HEK293 (cell line): ENCODE results near the gene RRM1.

Experiments
- CTCF ChIA-PET: fragments of 350-600 bp; formaldehyde crosslinking; extraction: SDS; loops from one replicate; lab custom pipeline; 2021; ENCODE audit warnings: antibody characterized with exemption; lab: Yijun Ruan, JAX
- POLR2A ChIA-PET: fragments of 300-600 bp; formaldehyde crosslinking; extraction: SDS; loops from one replicate; lab custom pipeline; 2020; ENCODE audit warnings: antibody characterized with exemption, inconsistent platforms; lab: Yijun Ruan, JAX
- H3K27ac ChIP-seq: fragments of 200-500 bp; sonication (Bioruptor generic); 2 replicates; pipeline ENCODE4 v1.5.1; 2014; ENCODE audit warnings: low read depth, low read length, control low read depth, inconsistent platforms; ENCODE audit errors: extremely low read depth
- H3K36me3 ChIP-seq, 2 experiments: fragments of 200-500 bp in 1 of 2; sonication (Bioruptor generic) in 1 of 2; 1 replicate in 1 of 2; 2 replicates in 1 of 2; pipeline ENCODE4 v1.5.1; 2014 to 2017; ENCODE audit warnings: inconsistent platforms in 2 of 2, low read length in 2 of 2; ENCODE audit not compliant: control insufficient read depth in 2 of 2, insufficient read depth in 1 of 2
- H3K4me1 ChIP-seq: fragments of 200-500 bp; sonication (Bioruptor generic); 2 replicates; pipeline ENCODE4 v1.5.1; 2014; ENCODE audit warnings: mild to moderate bottlenecking, low read length, inconsistent platforms; ENCODE audit not compliant: control insufficient read depth, insufficient read depth
- H3K4me3 ChIP-seq: 2 replicates; pipeline ENCODE4 v1.5.1; 2011; ENCODE audit warnings: low read depth, mild to moderate bottlenecking, control low read depth, low read length, moderate library complexity
- H3K9me3 ChIP-seq: fragments of 200-500 bp; sonication (Bioruptor generic); 2 replicates; pipeline ENCODE4 v1.5.1; 2014; ENCODE audit warnings: low read depth, low read length, inconsistent platforms; ENCODE audit not compliant: control insufficient read depth, insufficient read depth
- CTCF ChIP-seq: fragments of 450-650 bp; formaldehyde crosslinking; IDR thresholded peaks from 2 replicates; pipeline ENCODE4 v1.5.1; 2016; ENCODE audit warnings: missing biosample characterization, missing genetic modification characterization
- GFI1B ChIP-seq: fragments of 450-650 bp; formaldehyde crosslinking; IDR thresholded peaks from 2 replicates; pipeline ENCODE4 v1.5.1; 2016; ENCODE audit warnings: missing biosample characterization, missing genetic modification characterization
- GLIS1 ChIP-seq: fragments of 450-650 bp; formaldehyde crosslinking; IDR thresholded peaks from 2 replicates; pipeline ENCODE4 v1.5.1; 2016; ENCODE audit warnings: missing biosample characterization, missing genetic modification characterization
- IKZF3 ChIP-seq: fragments of 450-650 bp; IDR thresholded peaks from 2 replicates; pipeline ENCODE4 v1.5.0; 2018; ENCODE audit warnings: missing biosample characterization, mild to moderate bottlenecking, missing genetic modification characterization, moderate library complexity
- KLF10 ChIP-seq: fragments of 450-650 bp; IDR thresholded peaks from 2 replicates; pipeline ENCODE4 v1.5.1; 2018; ENCODE audit warnings: missing biosample characterization, mild to moderate bottlenecking, missing genetic modification characterization
- KLF16 ChIP-seq: fragments of 450-650 bp; formaldehyde crosslinking; IDR thresholded peaks from 2 replicates; pipeline ENCODE4 v1.5.1; 2017; ENCODE audit warnings: missing biosample characterization, missing genetic modification characterization
- KLF7 ChIP-seq: fragments of 450-650 bp; formaldehyde crosslinking; IDR thresholded peaks from 2 replicates; pipeline ENCODE4 v1.5.1; 2016; ENCODE audit warnings: missing biosample characterization, missing genetic modification characterization, borderline replicate concordance
- RBAK ChIP-seq: fragments of 450-650 bp; formaldehyde crosslinking; IDR thresholded peaks from 2 replicates; pipeline ENCODE4 v1.5.1; 2016; ENCODE audit warnings: missing biosample characterization, missing genetic modification characterization
- WT1 ChIP-seq: fragments of 450-650 bp; formaldehyde crosslinking; IDR thresholded peaks from 2 replicates; pipeline ENCODE4 v1.5.1; 2016; ENCODE audit warnings: missing biosample characterization, missing genetic modification characterization
- YY2 ChIP-seq: fragments of 450-650 bp; formaldehyde crosslinking; IDR thresholded peaks from 2 replicates; pipeline ENCODE4 v1.5.1; 2016; ENCODE audit warnings: missing biosample characterization, missing genetic modification characterization
- ZBTB1 ChIP-seq: fragments of 450-650 bp; formaldehyde crosslinking; IDR thresholded peaks from 2 replicates; pipeline ENCODE4 v1.5.1; 2016; ENCODE audit warnings: missing biosample characterization, missing genetic modification characterization
- ZBTB17 ChIP-seq: fragments of 450-650 bp; formaldehyde crosslinking; IDR thresholded peaks from 2 replicates; pipeline ENCODE4 v1.5.1; 2016; ENCODE audit warnings: missing biosample characterization, missing genetic modification characterization
- ZBTB21 ChIP-seq: fragments of 450-650 bp; formaldehyde crosslinking; IDR thresholded peaks from 2 replicates; pipeline ENCODE4 v1.5.1; 2017; ENCODE audit warnings: missing biosample characterization, missing genetic modification characterization
- ZNF169 ChIP-seq: fragments of 450-650 bp; formaldehyde crosslinking; IDR thresholded peaks from 2 replicates; pipeline ENCODE4 v1.5.1; 2016; ENCODE audit warnings: missing biosample characterization, missing genetic modification characterization
- ZNF18 ChIP-seq: fragments of 450-650 bp; formaldehyde crosslinking; IDR thresholded peaks from 2 replicates; pipeline ENCODE4 v1.5.1; 2016; ENCODE audit warnings: missing biosample characterization, missing genetic modification characterization
- ZNF19 ChIP-seq: fragments of 450-650 bp; formaldehyde crosslinking; IDR thresholded peaks from 2 replicates; pipeline ENCODE4; 2016; ENCODE audit warnings: missing biosample characterization, missing genetic modification characterization, low read depth
- ZNF214 ChIP-seq: fragments of 450-650 bp; formaldehyde crosslinking; IDR thresholded peaks from 2 replicates; pipeline ENCODE4 v1.5.1; 2017; ENCODE audit warnings: missing biosample characterization, mild to moderate bottlenecking, missing genetic modification characterization, borderline replicate concordance
- ZNF266 ChIP-seq: fragments of 450-650 bp; formaldehyde crosslinking; IDR thresholded peaks from 2 replicates; pipeline ENCODE4 v1.5.1; 2016; ENCODE audit warnings: missing biosample characterization, missing genetic modification characterization, low read depth
- ZNF280D ChIP-seq: fragments of 450-650 bp; formaldehyde crosslinking; IDR thresholded peaks from 2 replicates; pipeline ENCODE4 v1.5.1; 2016; ENCODE audit warnings: missing biosample characterization, missing genetic modification characterization
- ZNF37A ChIP-seq: fragments of 450-650 bp; IDR thresholded peaks from 2 replicates; pipeline ENCODE4 v1.5.1; 2018; ENCODE audit warnings: missing biosample characterization, missing genetic modification characterization
- ZNF404 ChIP-seq: fragments of 450-650 bp; formaldehyde crosslinking; IDR thresholded peaks from 2 replicates; pipeline ENCODE4 v1.5.1; 2017; ENCODE audit warnings: missing biosample characterization, missing genetic modification characterization
- ZNF488 ChIP-seq: fragments of 450-650 bp; formaldehyde crosslinking; IDR thresholded peaks from 2 replicates; pipeline ENCODE4 v1.5.1; 2016; ENCODE audit warnings: missing biosample characterization, missing genetic modification characterization
- ZNF626 ChIP-seq: fragments of 450-650 bp; sonication (Bioruptor Pico); formaldehyde crosslinking; IDR thresholded peaks from 2 replicates; pipeline ENCODE4 v1.5.1; 2018; ENCODE audit warnings: missing biosample characterization, missing genetic modification characterization, inconsistent platforms
- ZNF664 ChIP-seq: fragments of 450-650 bp; formaldehyde crosslinking; IDR thresholded peaks from 2 replicates; pipeline ENCODE4 v1.5.1; 2016; ENCODE audit warnings: missing biosample characterization, missing genetic modification characterization
- ZNF707 ChIP-seq: fragments of 450-650 bp; formaldehyde crosslinking; IDR thresholded peaks from 2 replicates; pipeline ENCODE4 v1.5.1; 2016; ENCODE audit warnings: missing biosample characterization, missing genetic modification characterization
- ZNF791 ChIP-seq: fragments of 450-650 bp; formaldehyde crosslinking; IDR thresholded peaks from 2 replicates; pipeline ENCODE4 v1.5.1; 2016; ENCODE audit warnings: missing biosample characterization, missing genetic modification characterization
- TF ChIP-seq, protein P1 (sequence below): fragments of 450-650 bp; formaldehyde crosslinking; IDR thresholded peaks from 2 replicates; pipeline ENCODE4 v1.5.1; 2016; ENCODE audit warnings: missing biosample characterization, missing genetic modification characterization

The RRM1 gene

DNA sequence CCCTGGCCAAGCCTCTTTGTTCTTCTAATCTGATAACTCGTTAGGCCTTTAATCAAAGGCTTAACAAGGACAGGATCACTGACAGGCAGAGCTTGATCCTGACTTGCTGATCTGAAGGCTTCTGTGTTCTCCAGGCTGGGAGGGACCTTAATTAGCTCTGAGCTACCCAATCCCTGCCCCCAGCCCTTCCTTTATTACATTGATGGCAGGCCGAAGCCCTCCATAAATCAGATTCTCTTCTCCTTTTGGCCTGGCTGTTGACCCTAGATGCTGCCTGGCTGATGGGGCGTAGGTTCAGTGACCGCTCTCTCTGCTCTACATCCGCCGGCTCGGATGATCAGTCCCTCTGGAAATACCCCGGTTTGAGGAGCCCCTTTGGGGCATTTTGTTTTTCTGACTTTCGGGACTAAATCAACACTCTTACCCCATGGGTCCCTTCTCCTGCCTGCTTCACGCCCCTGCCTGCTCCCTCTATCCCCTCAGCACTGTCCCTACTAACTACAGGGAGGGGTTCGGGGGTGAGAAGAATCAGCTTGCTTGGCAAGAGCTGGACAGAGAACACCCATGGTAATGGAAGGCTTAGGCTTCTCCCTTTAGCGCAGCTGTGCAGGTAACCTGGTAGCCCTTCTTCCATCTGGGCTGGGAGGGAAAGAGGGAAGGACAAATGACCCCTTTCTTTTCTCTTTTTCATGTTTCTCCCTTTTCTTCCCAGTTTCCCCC is 10.0 kb upstream of the RRM1 start:
- CTCF ChIA-PET = interaction anchor here (1.4 to 2.8 kb wide), 3 partner anchors 12 to 236 kb away, joined by 4 to 15 read pairs (median 8); partner anchors contain the start of gene STIM1
- no peak for TF ChIP-seq WT1 (tag by site-specific recombination)
- no peak for TF ChIP-seq ZNF169 (tag by site-specific recombination)
- no peak for TF ChIP-seq ZNF37A (tag by site-specific recombination)
- TF ChIP-seq ZNF791 = no peak
- no peak for TF ChIP-seq ZNF214 (tag by site-specific recombination)
- TF ChIP-seq GFI1B = no peak
- TF ChIP-seq ZNF18 (tag by site-specific recombination) = no peak
- TF ChIP-seq KLF10 (tag by site-specific recombination) = no peak
- no peak for TF ChIP-seq IKZF3 (tag by site-specific recombination)
- no peak for TF ChIP-seq ZNF707 (tag by site-specific recombination)
- no peak for TF ChIP-seq YY2
- no peak for TF ChIP-seq CTCF (tag by site-specific recombination)
- TF ChIP-seq ZNF404 (tag by site-specific recombination) = no peak
- Histone ChIP-seq H3K9me3 (no peaks in the 10 kb centered on the region), H3K4me3 (no peak overlapping the region), H3K36me3 (peaks cover 0 to 60% of the 10 kb centered on the region in 2 experiments; a peak in 1 of 3 replicates), H3K27ac (no peak overlapping the region), H3K4me1 (no peaks in the 10 kb centered on the region)
- POLR2A ChIA-PET = no interaction called here

DNA sequence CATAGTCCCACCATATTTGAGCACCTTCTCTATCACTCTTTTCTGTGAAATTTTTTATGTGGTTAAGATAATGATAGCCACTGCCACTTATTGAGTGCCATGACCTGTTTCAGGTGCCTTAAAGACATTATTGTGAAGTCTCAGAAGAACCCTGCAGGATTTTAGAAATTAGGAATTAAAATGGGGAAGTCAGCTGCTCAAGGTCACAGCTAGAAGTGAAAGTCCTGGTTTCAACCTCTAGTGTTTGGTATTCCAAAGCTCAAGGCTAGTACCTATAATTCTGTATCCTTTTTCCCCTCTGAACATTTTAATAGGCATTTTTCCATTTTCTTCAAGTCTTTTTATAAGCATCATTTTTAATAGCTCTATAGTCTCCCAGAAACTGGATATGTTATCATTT is 9.0 kb upstream of the RRM1 start:
- Histone ChIP-seq H3K4me1 (no peaks in the 10 kb centered on the region), H3K4me3 (no peak overlapping the region), H3K36me3 (peaks cover 0 to 67% of the 10 kb centered on the region in 2 experiments; a peak in 1 of 3 replicates), H3K9me3 (no peaks in the 10 kb centered on the region), H3K27ac (no peak overlapping the region)
- ChIA-PET CTCF (interaction anchor here (0.8 to 2.8 kb wide), 4 partner anchors 13 to 244 kb away, joined by 3 to 15 read pairs (median 6); partner anchors contain the start of gene STIM1), POLR2A (no interaction called here)
- TF ChIP-seq ZNF664 (no peak), KLF16 (tag by site-specific recombination) (no peak), ZNF488 (tag by site-specific recombination) (no peak), ZBTB17 (tag by site-specific recombination) (no peak), ZNF280D (tag by site-specific recombination) (no peak), KLF7 (no peak), GLIS1 (tag by site-specific recombination) (no peak), ZNF266 (tag by site-specific recombination) (no peak), RBAK (no peak), ZNF19 (tag by site-specific recombination) (no peak), IKZF3 (tag by site-specific recombination) (no peak), ZBTB1 (tag by site-specific recombination) (no peak), ZNF626 (tag by site-specific recombination) (no peak), WT1 (tag by site-specific recombination) (no peak), ZBTB21 (no peak)
- TF ChIP-seq, protein P1, sequence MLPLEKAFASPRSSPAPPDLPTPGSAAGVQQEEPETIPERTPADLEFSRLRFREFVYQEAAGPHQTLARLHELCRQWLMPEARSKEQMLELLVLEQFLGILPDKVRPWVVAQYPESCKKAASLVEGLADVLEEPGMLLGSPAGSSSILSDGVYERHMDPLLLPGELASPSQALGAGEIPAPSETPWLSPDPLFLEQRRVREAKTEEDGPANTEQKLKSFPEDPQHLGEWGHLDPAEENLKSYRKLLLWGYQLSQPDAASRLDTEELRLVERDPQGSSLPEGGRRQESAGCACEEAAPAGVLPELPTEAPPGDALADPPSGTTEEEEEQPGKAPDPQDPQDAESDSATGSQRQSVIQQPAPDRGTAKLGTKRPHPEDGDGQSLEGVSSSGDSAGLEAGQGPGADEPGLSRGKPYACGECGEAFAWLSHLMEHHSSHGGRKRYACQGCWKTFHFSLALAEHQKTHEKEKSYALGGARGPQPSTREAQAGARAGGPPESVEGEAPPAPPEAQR = no peak
